OCI-M1 (cell line): ENCODE results near the gene PABPC3.

Experiments used
- DNase-seq: peaks from one replicate; lab custom pipeline; 2025; lab: John Stamatoyannopoulos, UW

The PABPC3 gene

DNA sequence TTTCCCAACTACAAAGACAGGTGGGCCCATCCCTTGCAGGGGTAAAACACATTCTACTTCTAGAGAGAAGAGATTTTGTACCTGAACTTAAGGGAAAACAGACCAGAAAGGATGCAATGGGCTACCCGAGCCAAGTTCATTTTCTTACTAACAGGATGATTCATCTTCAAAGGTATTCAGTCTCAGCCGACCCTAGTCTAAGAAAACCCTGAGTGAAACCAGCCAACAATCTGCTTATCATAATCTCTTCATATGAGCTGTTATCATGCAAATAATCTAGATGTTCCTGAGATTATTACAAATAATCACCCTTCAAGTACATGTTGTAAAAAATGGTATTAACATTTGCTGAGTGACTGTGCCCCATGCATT, 15.6 kb downstream of the PABPC3 start:
- DNase-seq = no peak

DNA sequence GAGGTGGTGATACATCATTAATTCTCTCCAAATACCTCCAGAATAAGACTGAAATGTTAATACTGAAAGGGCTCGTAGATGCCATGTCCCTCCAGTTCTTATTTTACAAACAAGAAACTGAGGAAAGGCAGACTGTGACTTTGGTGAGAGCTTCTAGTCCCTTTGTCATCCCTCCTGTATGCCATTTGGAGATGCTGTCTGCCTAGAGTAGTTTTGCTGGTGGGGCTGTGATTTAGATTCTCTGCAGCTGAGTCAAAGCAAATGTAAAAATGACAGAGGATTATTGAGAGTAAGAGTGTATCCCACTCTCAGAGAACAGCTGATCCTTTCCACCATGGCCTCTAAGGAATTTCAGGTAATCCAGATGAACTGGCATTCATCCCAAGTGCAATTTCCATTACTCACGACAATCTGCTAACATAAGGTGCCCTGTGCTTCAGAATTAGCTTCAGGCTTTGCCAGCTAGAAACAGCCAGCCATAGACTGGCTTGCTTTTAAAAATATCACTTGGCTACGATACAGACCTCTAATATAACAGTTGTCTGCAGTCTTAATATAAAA, 16.8 kb downstream of the PABPC3 start:
- no peak for DNase-seq

DNA sequence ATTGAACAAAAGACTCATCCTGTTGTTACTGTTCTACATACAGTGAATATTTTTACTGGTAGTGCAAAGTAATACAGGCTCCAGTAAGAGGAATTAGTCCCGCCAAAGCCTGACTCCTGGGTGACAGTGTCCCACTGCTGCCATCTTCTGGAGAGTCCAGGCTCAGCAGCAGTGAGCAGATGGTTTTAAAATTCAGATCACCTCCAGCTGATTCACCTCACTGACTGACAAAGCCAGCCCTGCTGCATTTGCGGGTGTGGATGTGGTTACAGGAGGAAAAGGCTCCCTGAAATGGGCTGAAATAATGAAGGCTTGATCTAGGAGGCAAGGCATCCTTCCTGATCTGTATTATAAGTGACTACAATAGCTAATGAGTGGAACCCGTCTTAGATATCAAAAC, 18.3 kb downstream of the PABPC3 start:
- peak; percentile 81 for DNase-seq

DNA sequence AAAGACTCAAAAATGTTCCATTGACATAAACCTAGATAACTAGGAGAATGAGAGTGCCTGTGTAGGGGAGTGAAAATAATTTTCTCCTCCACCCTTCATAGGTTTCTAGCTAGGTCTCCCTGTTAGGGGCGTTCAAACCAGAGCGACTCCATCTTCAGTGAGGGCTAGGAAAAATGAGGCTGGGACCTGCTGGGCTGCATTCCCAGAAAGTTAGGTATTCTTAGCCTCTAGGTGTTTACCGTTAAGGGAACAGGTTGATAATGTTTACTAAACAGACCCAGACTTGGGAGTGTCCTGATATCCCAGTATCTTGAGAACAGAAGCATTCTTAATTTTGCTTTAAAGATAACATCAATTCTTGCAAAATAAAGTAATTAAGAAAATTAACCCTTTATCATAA, 20.1 kb downstream of the PABPC3 start:
- no peak for DNase-seq

DNA sequence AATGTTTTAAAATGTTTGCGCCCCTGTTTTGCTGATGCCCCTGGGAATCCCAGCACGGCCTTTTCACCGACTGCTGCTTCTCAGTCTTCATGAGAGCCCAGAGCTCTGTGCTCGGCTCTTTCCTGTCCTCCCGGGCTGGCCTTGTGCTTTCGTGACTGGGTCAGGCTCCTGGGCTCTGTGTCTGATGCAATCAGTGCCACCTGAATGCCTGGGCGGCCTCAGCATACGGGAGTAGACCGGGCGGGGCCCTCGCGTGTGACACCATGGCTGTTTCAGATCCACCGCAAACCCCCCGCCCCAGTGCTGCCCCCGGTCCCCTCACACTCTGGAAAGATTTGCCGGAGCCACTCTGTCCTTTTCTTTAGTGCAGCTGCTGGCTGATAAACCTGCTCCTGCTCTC, 21.4 kb downstream of the PABPC3 start:
- DNase-seq = no peak

DNA sequence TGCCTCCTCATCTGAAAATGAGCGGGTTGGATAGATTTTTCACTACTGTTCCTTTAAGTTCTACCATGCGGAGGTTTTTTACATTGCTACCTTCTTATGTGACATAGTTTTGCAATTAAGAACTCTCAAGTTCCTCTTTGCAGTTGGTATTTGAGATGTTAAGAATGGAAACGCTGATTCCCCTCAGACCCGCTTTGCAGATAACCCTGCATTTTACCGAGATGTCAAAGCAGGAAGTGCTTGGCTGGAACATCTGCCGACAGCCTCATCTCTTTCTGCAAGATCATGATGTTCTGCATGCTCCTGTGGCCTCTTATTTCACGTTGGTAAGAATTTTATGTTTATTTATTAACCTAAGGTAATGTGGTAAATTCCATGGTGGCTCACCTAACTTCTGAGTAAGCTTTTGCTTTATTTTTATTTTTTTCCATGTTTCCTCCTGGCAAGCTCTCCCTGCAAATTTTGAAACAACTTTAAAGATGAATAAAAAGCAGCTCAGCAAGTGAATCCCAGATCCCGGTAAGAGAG, 22.5 kb downstream of the PABPC3 start:
- DNase-seq = peak; percentile 46

DNA sequence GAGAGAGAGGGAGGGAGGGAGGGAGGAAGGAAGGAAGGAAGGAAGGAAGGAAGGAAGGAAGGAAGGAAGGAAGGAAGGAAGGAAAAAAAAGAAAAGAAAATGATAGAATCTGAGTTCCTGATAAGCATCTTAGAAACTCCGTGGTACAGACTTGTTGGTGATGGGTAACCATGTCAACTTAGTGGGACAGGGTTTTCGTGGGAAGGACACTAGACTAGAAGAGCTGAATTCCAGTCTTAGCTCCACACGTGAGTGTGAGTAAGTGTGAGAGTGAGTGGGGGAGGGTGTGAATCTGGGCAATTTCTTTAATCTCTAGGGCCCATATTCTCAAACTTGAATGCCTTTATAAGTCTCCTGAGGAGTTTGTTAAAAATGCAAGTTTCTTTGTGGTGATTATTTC, 35.0 kb downstream of the PABPC3 start:
- DNase-seq = no peak

DNA sequence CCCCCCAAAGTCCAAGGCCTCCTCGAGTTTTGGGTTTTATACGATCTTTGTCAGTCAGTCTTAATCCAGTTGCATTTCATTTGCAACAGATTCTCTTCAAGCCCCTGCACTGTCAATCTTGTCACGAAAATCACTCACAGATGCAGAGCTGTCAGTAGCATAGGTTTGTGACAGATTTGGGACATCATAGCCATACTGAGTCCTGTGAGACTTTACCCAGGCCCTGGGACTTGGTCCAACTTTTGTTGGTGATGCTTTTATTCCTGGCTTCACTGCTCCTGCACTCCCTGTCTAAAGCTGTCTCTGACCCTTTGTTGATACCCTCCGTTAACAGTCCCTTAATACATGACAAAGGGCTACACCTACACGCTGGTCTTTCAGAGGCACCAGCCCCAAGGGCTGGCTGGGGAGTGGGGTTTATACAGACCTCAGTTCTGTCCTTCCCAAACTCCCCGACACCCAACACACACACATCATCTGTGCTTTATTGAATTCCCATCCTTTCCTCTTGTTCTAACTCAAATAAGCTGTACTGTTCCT, 36.0 kb downstream of the PABPC3 start:
- no peak for DNase-seq

DNA sequence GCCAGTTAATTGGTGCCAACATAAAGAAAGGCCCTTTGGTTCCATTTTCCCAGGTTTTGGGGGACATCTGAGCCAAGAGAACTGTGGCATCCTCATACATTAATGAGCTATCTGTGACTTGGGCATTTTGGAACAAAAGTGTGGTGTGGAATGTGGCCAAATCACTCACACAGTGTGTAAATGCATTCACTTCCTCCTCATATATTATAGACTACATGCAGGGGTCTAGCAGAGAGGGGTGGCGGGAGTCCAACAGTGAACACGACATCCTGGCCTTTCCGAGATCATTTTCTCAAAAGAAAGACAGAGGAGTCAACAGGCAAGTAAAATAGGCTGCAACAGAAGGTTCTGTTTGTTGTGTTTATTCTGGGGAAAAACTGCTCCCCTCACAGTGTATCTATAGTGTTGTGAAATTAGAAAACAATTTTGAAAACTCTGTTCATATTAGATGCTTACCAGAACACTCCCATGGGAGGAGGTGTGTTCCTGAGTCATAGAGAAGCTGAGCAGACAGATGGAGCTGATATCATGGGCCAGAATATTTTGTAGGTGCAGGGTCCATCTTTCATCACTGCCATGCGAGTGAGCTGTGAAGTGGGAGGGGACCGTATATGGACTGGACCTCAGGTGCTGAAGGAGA, 36.9 kb downstream of the PABPC3 start:
- DNase-seq = no peak

DNA sequence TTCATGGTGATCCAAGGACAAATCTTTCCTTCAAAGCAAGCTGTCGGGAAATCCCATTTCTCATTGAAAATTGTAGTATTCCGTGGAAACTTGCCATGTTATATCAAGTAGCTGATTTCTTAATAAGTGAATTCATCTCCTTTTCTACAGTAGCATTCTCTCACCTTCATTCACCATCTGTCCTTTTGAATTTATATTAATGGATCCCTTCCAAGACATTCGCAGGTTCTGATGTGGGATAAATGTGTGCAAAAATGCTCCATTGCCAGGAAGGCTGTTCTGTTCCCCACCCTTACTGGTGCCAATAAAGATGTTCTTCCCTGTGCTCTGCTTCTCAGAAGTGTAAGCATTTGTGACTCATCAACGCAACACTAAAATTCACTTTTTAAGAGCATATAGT, 40.0 kb downstream of the PABPC3 start:
- no peak for DNase-seq

DNA sequence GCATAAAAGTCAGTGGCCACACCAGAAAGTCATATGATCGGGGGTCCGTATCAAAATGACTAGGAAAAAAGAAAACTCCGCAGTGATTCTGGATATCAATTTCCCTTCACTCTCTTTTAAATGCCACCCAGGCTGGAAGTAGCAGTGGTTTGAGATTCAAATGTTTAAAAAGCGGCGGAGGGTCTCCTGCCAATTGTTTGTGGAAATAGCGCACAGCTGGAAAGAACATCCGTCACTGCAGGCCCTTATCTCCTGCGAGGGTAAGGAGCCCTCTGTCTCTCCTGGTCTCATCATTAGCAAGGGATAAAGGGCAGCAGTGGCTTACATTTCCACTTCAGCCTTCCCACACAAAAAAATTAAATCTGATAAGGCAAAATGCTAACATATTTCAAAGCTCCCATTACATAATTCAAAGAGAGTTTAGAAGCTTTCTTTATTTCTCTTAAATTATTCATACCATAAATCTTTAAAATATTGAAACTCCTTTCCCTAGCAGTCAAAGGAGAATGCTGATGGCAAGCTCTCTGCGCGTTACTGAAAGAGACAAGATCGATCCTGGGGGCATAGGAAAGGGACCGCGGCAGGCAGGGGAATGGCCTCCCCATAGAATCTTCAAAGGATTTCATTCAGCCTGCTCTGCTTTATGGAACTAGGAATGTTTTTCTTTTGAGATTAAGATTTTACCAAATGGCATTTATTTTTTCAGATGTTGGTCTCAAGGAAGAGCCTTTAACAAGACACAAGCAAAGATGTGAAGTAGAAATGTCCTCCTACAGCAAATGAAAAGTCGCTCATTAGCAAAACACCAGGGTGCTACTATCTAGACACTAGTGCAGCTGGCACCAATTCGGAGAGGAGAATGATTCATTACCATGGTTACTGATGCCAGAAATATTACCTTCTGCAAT, 41.2 kb downstream of the PABPC3 start:
- no peak for DNase-seq

DNA sequence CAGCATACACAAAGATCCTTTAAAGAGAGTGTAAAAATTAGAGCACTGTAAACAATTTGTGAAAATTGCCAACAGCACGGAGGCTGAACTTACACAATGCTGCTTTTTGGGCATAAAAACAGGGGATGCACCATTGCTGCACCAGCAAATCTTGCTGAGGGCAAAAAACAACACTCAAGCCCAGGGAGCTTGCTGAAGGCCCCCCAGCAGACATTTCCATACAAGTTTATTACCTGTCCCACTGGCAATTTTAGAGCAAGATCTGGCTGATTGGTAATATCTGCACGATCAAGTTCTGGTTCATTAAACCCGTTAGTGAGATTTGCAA, 41.8 kb downstream of the PABPC3 start:
- DNase-seq = no peak

DNA sequence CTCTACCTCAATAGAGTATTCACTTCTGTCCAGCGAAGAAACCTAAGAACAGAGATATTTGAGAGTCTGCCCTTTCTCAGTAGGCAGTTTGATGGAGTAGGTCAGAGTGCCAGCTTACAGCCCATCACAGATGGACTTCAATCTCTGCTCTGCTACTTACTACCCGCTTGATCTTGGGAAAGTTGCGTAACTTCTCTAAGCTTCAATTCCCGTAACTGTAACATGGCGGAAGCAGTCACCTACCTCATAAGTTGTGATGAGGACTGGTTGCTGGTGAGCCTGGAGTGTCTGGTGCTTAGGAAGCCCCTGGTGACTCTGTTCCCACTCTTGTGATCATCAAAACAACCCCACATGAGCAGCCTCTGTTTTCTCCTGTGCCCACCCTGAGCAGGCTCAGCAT, 45.1 kb downstream of the PABPC3 start:
- no peak for DNase-seq

DNA sequence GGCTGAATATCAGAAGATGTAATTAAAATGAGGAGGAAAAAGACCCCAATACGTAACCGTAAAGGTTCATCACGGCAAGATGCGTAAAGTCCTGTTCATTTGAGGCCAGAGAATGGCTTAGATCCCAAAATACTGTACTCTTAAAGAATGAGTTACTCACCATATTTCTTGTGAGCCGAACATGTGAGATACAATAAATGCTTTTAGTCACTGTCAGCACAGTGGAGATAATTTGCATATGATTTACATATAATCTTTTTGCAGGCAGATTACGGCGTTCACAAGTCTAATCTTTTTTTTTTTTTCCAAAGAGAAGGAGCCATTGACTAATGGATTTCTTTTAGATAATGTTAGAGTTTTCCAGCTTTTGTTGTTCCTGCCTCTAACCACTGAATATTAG, 47.8 kb downstream of the PABPC3 start:
- DNase-seq = no peak

DNA sequence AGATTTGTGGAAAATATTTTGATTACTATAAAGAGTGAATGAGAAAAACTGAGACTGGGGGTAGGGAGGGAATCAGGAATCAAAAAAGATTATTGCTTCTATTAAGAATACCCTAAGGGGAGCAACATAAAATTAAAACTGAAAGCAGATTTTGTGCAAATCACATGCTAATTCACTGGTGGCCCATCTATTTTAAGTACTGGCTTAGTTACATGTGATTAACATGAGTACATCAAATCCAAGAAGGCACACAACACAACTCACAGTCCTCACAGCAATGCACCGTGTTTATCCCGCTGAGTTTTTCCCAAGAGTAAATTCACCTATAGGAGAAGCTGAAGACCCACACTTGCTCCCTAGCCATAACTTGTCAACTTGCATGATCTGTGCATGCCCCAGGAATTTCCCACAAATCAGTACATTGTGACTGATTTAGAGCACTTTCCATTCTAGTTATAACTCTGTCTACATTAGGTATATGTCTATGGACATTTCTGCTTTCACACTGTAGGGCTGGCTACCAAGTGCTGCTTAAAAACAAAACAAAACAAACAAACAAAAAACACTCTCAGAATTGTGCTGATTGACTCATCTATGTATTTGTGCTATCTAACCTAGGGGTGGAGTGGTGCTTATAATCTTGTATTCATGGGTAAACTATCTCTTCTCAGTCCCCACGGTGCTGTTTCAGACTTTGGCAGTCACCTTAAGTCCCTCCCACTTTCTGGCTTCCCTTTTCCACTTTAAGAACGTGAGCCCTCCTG, 51.9 kb downstream of the PABPC3 start:
- DNase-seq = no peak

DNA sequence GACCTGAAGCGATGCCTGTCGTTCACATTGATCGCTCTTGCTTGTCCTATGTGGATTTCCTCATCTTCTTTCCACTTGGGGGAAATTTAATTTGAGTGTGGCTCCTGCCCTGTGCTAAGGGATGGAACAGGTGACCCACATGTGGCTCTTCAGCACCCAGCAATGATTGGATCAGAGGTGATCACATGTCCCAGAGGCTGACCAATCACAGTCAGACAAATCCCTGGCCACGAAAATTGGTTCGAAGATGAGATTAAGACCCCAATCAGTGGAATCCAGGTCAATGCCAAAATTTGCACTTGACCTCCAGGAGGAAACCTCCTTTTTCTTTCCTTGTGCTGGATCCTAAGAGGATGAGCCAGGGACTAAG, 52.5 kb downstream of the PABPC3 start:
- DNase-seq = no peak
